IMR-90 (cell line): Measurements from ENCODE around the gene SLC47A2. TPM values are rescaled to one million over a fixed set of nuclear protein-coding genes. Genes with fewer than 3 reads are reported as not detected.

ENCODE experiments used
- ATAC-seq: fragments of 200-7000 bp; cut with Tn5 transposase; 2 replicates; pipeline ENCODE4 v1.9.1; 2020; ENCODE audit warnings: low read depth, mild to moderate bottlenecking, moderate library complexity
- BruUV-seq: library from RNA; stranded (reverse); fragments of 400-500 nt; replicated peaks from 2 replicates; lab custom pipeline; 2021; lab: Mats Ljungman, UMichigan
- CTCF ChIA-PET: fragments of 300-600 bp; formaldehyde crosslinking; extraction: SDS; loops from one replicate; lab custom pipeline; 2021; ENCODE audit warnings: antibody characterized with exemption; lab: Yijun Ruan, JAX
- POLR2A ChIA-PET: fragments of 300-600 bp; sonication (Branson Sonifier 250); formaldehyde crosslinking; loops from one replicate; lab custom pipeline; 2022; ENCODE audit warnings: antibody characterized with exemption; ENCODE audit not compliant: unreplicated experiment; lab: Charles Lee
- DNase-seq: peaks from one replicate; pipeline ENCODE4 v3.0.0; 2013
- H2AFZ ChIP-seq: replicated peaks from 2 replicates; pipeline ENCODE3; 2013; ENCODE audit warnings: low read length, mild to moderate bottlenecking; ENCODE audit not compliant: poor library complexity
- H2AK5ac ChIP-seq: 2 replicates; pipeline ENCODE4 v1.6.1; 2013; ENCODE audit warnings: low read depth, low read length, inconsistent platforms
- H2AK9ac ChIP-seq: replicated peaks from 2 replicates; pipeline ENCODE3; 2013; ENCODE audit warnings: mild to moderate bottlenecking, low read depth, low read length, moderate library complexity; ENCODE audit not compliant: poor library complexity
- H2BK120ac ChIP-seq: 2 replicates; pipeline ENCODE4 v1.6.1; 2013; ENCODE audit warnings: low read depth, low read length, inconsistent platforms
- H2BK15ac ChIP-seq: 3 replicates; pipeline ENCODE4 v1.6.1; 2013; ENCODE audit warnings: low read depth, low read length, inconsistent platforms
- H2BK20ac ChIP-seq: 2 replicates; pipeline ENCODE4 v1.6.1; 2013; ENCODE audit warnings: low read depth, mild to moderate bottlenecking, inconsistent platforms, low read length, moderate library complexity
- H2BK5ac ChIP-seq: 2 replicates; pipeline ENCODE4 v1.6.1; 2013; ENCODE audit warnings: mild to moderate bottlenecking, low read depth, low read length, inconsistent platforms; ENCODE audit not compliant: poor library complexity, severe bottlenecking
- H3K14ac ChIP-seq: replicated peaks from 2 replicates; pipeline ENCODE4 v1.6.1; 2013; ENCODE audit warnings: low read depth, low read length, inconsistent platforms
- H3K18ac ChIP-seq: 2 replicates; pipeline ENCODE4 v1.6.1; 2013; ENCODE audit warnings: low read depth, low read length, control low read depth
- H3K23ac ChIP-seq: 2 replicates; pipeline ENCODE4 v1.6.1; 2013; ENCODE audit warnings: low read depth, low read length, inconsistent platforms
- H3K27ac ChIP-seq: 2 replicates; pipeline ENCODE4 v1.5.1; 2013; ENCODE audit warnings: mild to moderate bottlenecking, control low read depth, low read length; ENCODE audit not compliant: insufficient read depth
- H3K27me3 ChIP-seq: 2 replicates; pipeline ENCODE4 v1.6.1; 2013; ENCODE audit warnings: low read length; ENCODE audit not compliant: control insufficient read depth, insufficient read depth
- H3K36me3 ChIP-seq: 2 replicates; pipeline ENCODE4 v1.6.1; 2013; ENCODE audit warnings: low read length, mixed read lengths; ENCODE audit not compliant: control insufficient read depth, insufficient read depth
- H3K4ac ChIP-seq: 2 replicates; pipeline ENCODE4 v1.6.1; 2013; ENCODE audit warnings: low read depth, low read length, inconsistent platforms
- H3K4me1 ChIP-seq: 2 replicates; pipeline ENCODE4 v1.6.1; 2013; ENCODE audit warnings: low read length, mixed read lengths; ENCODE audit not compliant: control insufficient read depth, insufficient read depth
- H3K4me2 ChIP-seq: 2 replicates; pipeline ENCODE4 v1.6.1; 2013; ENCODE audit warnings: low read depth, mild to moderate bottlenecking, control low read depth, low read length, moderate library complexity
- H3K4me3 ChIP-seq: 2 replicates; pipeline ENCODE4 v1.5.1; 2013; ENCODE audit warnings: low read depth, mild to moderate bottlenecking, control low read depth, low read length, moderate library complexity; ENCODE audit not compliant: insufficient read depth
- H3K56ac ChIP-seq: 2 replicates; pipeline ENCODE4 v1.6.1; 2013; ENCODE audit warnings: low read length, inconsistent platforms; ENCODE audit not compliant: insufficient read depth; ENCODE audit errors: extremely low read depth
- H3K79me1 ChIP-seq, 2 experiments: 2 replicates each; pipeline ENCODE4 v1.6.1; 2013; ENCODE audit warnings: low read length in 2 of 2, inconsistent platforms in 1 of 2, low read depth in 1 of 2
- H3K9ac ChIP-seq: 2 replicates; pipeline ENCODE4 v1.6.1; 2013; ENCODE audit warnings: low read depth, low read length, control low read depth
- H3K9me1 ChIP-seq: 2 replicates; pipeline ENCODE4 v1.6.1; 2013; ENCODE audit warnings: low read length, inconsistent platforms; ENCODE audit not compliant: insufficient read depth
- H3K9me3 ChIP-seq: 2 replicates; pipeline ENCODE4 v1.6.1; 2013; ENCODE audit warnings: low read length; ENCODE audit not compliant: control insufficient read depth, insufficient read depth
- H4K20me1 ChIP-seq: 2 replicates; pipeline ENCODE4 v1.6.1; 2013; ENCODE audit warnings: low read length, inconsistent platforms; ENCODE audit not compliant: insufficient read depth
- H4K5ac ChIP-seq: 2 replicates; pipeline ENCODE4 v1.6.1; 2013; ENCODE audit warnings: mild to moderate bottlenecking, low read depth, low read length, control low read depth
- H4K8ac ChIP-seq, 2 experiments: 2 replicates each; pipeline ENCODE4 v1.6.1; 2013; ENCODE audit warnings: low read depth in 2 of 2, low read length in 2 of 2, control low read depth in 1 of 2, inconsistent platforms in 1 of 2
- H4K91ac ChIP-seq: 2 replicates; pipeline ENCODE4 v1.6.1; 2013; ENCODE audit warnings: low read depth, low read length, inconsistent platforms; ENCODE audit not compliant: insufficient read depth
- CTCF ChIP-seq: conservative IDR thresholded peaks from 2 replicates; pipeline ENCODE4 v1.5.1; 2012; ENCODE audit warnings: mild to moderate bottlenecking, low read depth, low read length, improper control_type of control experiment
- ELK1 ChIP-seq: fragments of 150-350 bp; IDR thresholded peaks from 2 replicates; pipeline ENCODE4 v1.6.1; 2016; ENCODE audit warnings: low read depth, mild to moderate bottlenecking, low read length, moderate library complexity, borderline replicate concordance
- RAD21 ChIP-seq: IDR thresholded peaks from 2 replicates; pipeline ENCODE4 v1.6.1; 2012; ENCODE audit warnings: low read length, improper control_type of control experiment
- RCOR1 ChIP-seq: IDR thresholded peaks from 2 replicates; pipeline ENCODE4 v1.6.1; 2012; ENCODE audit warnings: mild to moderate bottlenecking, low read length, improper control_type of control experiment; ENCODE audit not compliant: insufficient replicate concordance
- SMC3 ChIP-seq: fragments of 150-350 bp; IDR thresholded peaks from 2 replicates; pipeline ENCODE4 v1.6.1; 2016; ENCODE audit warnings: low read depth, mild to moderate bottlenecking, antibody characterized with exemption, low read length, moderate library complexity
- WGBS, 2 experiments: methylation state at CpG; one replicate each; pipeline versions ENCODE4 v1.1.5 to v1.1.7; 2013; ENCODE audit warnings: missing lambda C conversion rate in 2 of 2; ENCODE audit not compliant: insufficient read length in 1 of 2; ENCODE audit errors: extremely low coverage in 2 of 2; 5-methylcytosine and 5-hydroxymethylcytosine counted together
- dilution Hi-C: fragments of 300-500 bp; cut with HindIII; formaldehyde crosslinking; loops from one replicate; pipeline ENCODE4 v1.14.3; 2018; ENCODE audit warnings: low sequenced_read_pairs; ENCODE audit not compliant: unreplicated experiment
- in situ Hi-C: fragments of 300-500 bp; cut with MboI; formaldehyde crosslinking; loops from 3 replicates; pipeline ENCODE4 v1.14.3; 2019; ENCODE audit warnings: low sequenced_read_pairs, inconsistent platforms, mixed read lengths
- intact Hi-C: fragments of 100-400 bp; cut with micrococcal nuclease; formaldehyde crosslinking; loops from 2 replicates; pipeline ENCODE4 v1.10.0; 2022
- polyA plus RNA-seq, 3 experiments: library from polyadenylated mRNA; depleted of rRNA; stranded (reverse); fragments of >200 nt; gene quantifications; 2 replicates each; pipeline ENCODE4 v1.2.3, GENCODE V29; 2012; ENCODE audit warnings: low replicate concordance in 1 of 3
- total RNA-seq: library from RNA; depleted of rRNA; stranded (reverse); fragments of >200 nt; gene quantifications from 2 replicates; pipeline ENCODE4 v1.2.3, GENCODE V29; 2012

Gene SLC47A2
- total and polyA plus RNA-seq, 2 of the 4 experiments (the other 2 are of a cell fraction), result not detected

- no TSS peak for BruUV-seq
- no peak overlapping the region for H3K4ac ChIP-seq
- H4K5ac ChIP-seq, result no peak overlapping the region
- in situ Hi-C loops (no loop called here), dilution Hi-C loops (no loop called here), intact Hi-C loops (no loop called here)
- H2AK5ac ChIP-seq, result no peak overlapping the region
- H3K23ac ChIP-seq, result no peak overlapping the region
- no peak overlapping the region for H3K18ac ChIP-seq
- no peak overlapping the region for H3K27ac ChIP-seq
- no peak overlapping the region for H3K9ac ChIP-seq
- H3K36me3 ChIP-seq, result no peaks in the 10 kb centered on the region
- ChIA-PET POLR2A (no interaction called here), CTCF (interaction anchor here (1.0 to 1.5 kb wide), 8 partner anchors 11 to 175 kb away, joined by 3 to 5 read pairs (median 4); no protein-coding TSS in a partner anchor)
- DNase-seq, result peak; percentile 55
- no peak overlapping the region for H2BK5ac ChIP-seq
- WGBS, 2 experiments, result 30% methylated on average over 23 of the region's 50 CpGs; no CpG with 5 or more reads in 1 of the 2 experiments
- H4K91ac ChIP-seq, result no peak overlapping the region
- peak overlapping the region; percentile 82 for H2AFZ ChIP-seq
- TF ChIP-seq RAD21 (peak; percentile 49; the same call in 1 of the 2 replicates), CTCF (peak; percentile 80), ELK1 (no peak), RCOR1 (no peak), SMC3 (peak; percentile 3; the same call in 1 of the 2 replicates)
- H2BK20ac ChIP-seq, result no peak overlapping the region
- H2AK9ac ChIP-seq, result peak overlapping the region; percentile 76
- no peak overlapping the region for H2BK15ac ChIP-seq
- H3K4me2 ChIP-seq, result peak overlapping the region; percentile 69; the same call in 1 of the 2 replicates
- no peaks in the 10 kb centered on the region for H3K79me1 ChIP-seq
- H3K4me3 ChIP-seq, result no peak overlapping the region
- H4K8ac ChIP-seq, result no peak overlapping the region
- H2BK120ac ChIP-seq, result no peak overlapping the region
- H3K4me1 ChIP-seq, result no peaks in the 10 kb centered on the region
- no peaks in the 10 kb centered on the region for H4K20me1 ChIP-seq
- peaks cover 35% of the 10 kb centered on the region for H3K27me3 ChIP-seq
- no peak overlapping the region for H3K14ac ChIP-seq
- H3K9me3 ChIP-seq, result no peaks in the 10 kb centered on the region
- H3K56ac ChIP-seq, result no peak overlapping the region
- peak; percentile 96 for ATAC-seq
- H3K9me1 ChIP-seq, result no peaks in the 10 kb centered on the region
Measured at GRCh38 chr17:19744922-19745757, 28.8 kb upstream of the SLC47A2 start.
